PC-3 (cell line): ENCODE measurements around the gene DVL1.

Source experiments
- EZH2 ChIP-seq: fragments of 300-600 bp; sonication (generic); IDR thresholded peaks from one replicate; pipeline ENCODE4 v1.6.1; 2017; ENCODE audit warnings: antibody characterized with exemption, mild to moderate bottlenecking, low read length; ENCODE audit not compliant: unreplicated experiment
- EZH2phosphoT487 ChIP-seq: fragments of 300-600 bp; sonication (generic); IDR thresholded peaks from 2 replicates; pipeline ENCODE4 v1.6.1; 2018; ENCODE audit warnings: mild to moderate bottlenecking, antibody characterized with exemption, low read length, borderline replicate concordance
- TF ChIP-seq, protein P1 (sequence below): fragments of 300-600 bp; sonication (generic); conservative IDR thresholded peaks from 2 replicates; pipeline ENCODE4 v1.5.1; 2017; ENCODE audit warnings: antibody characterized with exemption, low read depth, mild to moderate bottlenecking, low read length

DNA sequence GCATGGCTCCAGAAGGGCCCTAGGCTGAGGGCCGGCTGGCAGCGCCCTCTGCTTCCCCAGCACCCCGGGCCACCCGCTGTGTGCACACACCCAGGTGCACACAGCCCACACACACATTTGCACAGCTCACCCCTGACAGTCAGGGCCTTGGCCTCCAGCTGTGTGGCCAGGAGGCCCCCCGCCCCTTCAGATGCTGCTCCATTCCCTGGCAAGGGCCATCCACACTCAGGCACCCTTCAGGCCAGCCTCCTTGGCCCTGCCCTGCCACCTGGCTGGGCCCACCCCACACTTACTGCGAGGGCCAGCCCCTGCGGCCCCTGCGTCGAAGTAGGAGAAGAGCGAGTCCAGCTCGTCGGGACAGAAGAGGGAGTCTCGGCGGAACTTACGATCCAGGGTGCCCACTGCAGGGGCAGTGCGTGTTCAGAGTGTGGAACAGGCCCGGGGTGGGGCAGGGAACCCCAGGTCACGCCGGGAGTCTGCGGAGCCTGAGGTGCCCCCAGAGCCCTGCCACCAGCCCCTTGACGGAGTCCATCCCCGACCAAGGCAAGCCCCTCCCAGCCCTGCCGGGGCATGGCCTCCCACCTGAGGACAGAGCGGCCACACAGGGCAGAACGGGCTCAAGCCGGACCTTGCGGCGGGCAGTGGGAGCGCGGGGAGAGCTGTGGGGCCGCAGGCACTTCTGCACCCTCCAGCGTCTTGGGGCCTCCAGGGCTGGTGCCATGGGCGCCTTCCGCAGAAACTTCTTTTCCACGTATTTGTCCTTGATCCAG, 53.9 kb downstream of the DVL1 start:
- TF ChIP-seq EZH2 (no peak), EZH2phosphoT487 (no peak)
- TF ChIP-seq, protein P1, sequence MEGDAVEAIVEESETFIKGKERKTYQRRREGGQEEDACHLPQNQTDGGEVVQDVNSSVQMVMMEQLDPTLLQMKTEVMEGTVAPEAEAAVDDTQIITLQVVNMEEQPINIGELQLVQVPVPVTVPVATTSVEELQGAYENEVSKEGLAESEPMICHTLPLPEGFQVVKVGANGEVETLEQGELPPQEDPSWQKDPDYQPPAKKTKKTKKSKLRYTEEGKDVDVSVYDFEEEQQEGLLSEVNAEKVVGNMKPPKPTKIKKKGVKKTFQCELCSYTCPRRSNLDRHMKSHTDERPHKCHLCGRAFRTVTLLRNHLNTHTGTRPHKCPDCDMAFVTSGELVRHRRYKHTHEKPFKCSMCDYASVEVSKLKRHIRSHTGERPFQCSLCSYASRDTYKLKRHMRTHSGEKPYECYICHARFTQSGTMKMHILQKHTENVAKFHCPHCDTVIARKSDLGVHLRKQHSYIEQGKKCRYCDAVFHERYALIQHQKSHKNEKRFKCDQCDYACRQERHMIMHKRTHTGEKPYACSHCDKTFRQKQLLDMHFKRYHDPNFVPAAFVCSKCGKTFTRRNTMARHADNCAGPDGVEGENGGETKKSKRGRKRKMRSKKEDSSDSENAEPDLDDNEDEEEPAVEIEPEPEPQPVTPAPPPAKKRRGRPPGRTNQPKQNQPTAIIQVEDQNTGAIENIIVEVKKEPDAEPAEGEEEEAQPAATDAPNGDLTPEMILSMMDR, result no peak
